Left cardiac atrium (tissue), 4 donors: ENCODE measurements around the gene OR5M3. TPM values are rescaled to one million over a fixed set of nuclear protein-coding genes. Genes with fewer than 3 reads are reported as not detected.

Experiments used
- ATAC-seq, 2 donors: fragments of 200-7000 bp; cut with Tn5 transposase; one replicate each; pipeline ENCODE4 v1.9.1; 2020; ENCODE audit warnings: mild to moderate bottlenecking in 2 of 2, moderate library complexity in 2 of 2
- DNase-seq: peaks from one replicate; pipeline ENCODE4 v3.0.0-alpha.2; 2020
- intact Hi-C, 2 donors: fragments of 100-400 bp; cut with DNase I; formaldehyde crosslinking; loops; one replicate each; pipeline versions ENCODE4 v1.14.1 to v1.15.1; 2022 to 2023
- long read RNA-seq: library from polyadenylated mRNA; unstranded; transcript quantifications from one replicate; pipeline ENCODE4 v2.0.0, GENCODE V29; 2021
- total RNA-seq, 2 donors: library from RNA; stranded (reverse); fragmentation: NEBNext Ultra II Directional; extraction: Animal tissue kit (Norgen Biotek cat#: 25700); gene quantifications; one replicate each; pipeline ENCODE4 v1.2.1, GENCODE V29; 2021
- donor health status: DM: no; HTN: yes; CAD: no.
- donor health status: DM: no; HTN: yes; CAD: no; lungs with severe emphysema.
- donor health status: DM: yes; HTN: yes; CAD: no.
- donor health status: Dilated cardiomyopathy.

OR5M3 gene
- not detected for total RNA-seq
- long read RNA-seq: 0 reads

DNA sequence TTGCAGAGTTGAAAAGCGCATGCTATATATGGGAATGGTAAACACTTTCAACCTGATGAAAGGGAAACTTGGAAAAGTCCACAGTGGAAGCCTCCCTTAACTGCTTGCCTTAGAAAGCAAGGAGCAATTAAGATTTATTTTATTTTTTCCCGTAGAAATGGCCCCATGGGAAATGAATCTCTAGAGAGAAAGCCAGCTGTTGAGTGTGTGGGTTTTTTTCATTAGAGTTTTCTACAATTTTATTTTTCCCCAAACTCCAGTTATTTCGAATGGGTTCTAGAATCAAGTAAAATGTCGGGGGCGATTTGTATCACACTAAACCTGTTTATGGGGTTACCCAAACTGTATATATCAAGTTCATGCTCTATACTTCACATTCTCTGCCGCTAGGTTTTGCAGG lies at the start of gene OR5M3:
Gene OR5M3 (minus strand): TSS at position 101 of the 400 bp plus-strand sequence. CDS start 2,855 bp downstream, outside the sequence.
- ATAC-seq: no peak
- DNase-seq: no peak
- intact Hi-C loops: no loop called here

DNA sequence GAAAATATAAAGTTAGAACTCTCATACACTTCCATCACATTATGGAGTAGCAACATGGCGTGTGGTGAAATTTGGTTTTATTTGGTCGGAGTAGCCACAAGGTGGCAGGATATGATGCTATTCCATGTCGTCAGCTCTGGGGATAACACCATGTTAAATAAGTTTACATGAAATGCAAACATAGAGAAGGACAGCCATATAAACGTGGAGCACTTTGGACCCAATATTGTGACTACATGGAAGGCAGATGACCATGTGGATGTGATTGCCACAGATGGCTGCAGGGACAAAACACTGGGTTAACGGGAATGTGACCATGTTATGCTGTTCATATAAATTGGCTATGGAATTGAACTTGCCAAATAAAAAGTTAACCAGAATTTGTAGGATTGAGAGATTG lies 48.9 kb upstream of the OR5M3 start:
- no peak for DNase-seq
- intact Hi-C loops: no loop called here
- no peak for ATAC-seq

DNA sequence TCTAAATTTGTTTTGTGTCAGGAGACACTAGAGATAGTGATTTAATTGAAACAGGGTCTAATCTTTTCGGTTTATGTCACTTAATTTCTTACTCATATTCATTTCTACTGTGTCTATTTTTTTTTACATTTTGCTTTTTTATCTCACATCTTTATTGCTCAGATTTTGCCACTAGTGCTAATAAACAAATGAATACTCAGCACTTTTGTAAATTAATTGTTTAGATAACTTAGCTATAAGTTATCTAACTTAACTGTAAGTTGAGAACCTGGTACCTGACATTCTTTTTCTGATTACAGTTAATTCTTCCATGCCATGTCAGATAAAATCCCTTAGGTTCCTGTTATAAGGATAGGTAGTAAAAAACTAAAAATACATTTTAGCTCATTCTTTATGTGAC lies 40.1 kb upstream of the OR5M3 start:
- DNase-seq (no peak), ATAC-seq (no peak)
- intact Hi-C loops: no loop called here

DNA sequence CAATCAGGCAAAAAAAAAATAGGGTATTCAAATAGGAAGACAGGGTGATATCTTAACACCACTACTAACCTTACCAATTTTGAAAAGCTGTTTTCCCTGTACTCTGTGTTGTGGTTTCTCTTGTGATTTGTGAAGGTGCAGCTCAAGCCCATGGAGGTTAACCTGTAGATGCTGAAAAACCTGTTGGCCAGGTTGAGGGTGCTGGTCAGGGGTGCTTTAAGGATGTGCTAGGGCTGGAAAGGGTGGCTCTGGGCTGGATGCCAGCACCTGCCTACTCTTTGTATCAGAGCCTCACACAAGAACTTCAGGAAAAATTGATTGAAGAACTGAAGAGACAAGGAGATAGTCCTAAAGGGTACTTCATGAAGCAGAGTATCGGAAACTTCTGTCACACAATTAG lies 36.3 kb upstream of the OR5M3 start:
- DNase-seq: no peak
- intact Hi-C loops: no loop called here
- no peak for ATAC-seq

DNA sequence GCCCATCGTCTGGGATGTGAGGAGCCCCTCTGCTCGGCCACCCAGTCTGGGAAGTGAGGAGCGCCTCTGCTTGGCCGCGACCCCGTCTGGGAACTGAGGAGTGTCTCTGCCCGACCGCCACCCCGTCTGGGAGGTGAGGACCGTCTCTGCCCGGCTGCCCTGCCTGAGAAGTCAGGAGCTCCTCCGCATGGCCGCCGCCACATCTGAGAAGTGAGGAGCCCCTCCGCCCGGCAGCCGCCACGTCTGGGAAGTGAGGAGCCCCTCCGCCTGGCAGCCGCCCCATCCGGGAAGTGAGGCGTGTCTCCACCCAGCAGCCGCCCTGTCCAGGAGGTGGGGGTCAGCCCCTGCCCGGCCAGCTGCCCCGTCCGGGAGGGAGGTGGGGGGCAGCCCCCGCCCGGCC lies 23.9 kb upstream of the OR5M3 start:
- ATAC-seq (no peak), DNase-seq (no peak)
- intact Hi-C loops: no loop called here

DNA sequence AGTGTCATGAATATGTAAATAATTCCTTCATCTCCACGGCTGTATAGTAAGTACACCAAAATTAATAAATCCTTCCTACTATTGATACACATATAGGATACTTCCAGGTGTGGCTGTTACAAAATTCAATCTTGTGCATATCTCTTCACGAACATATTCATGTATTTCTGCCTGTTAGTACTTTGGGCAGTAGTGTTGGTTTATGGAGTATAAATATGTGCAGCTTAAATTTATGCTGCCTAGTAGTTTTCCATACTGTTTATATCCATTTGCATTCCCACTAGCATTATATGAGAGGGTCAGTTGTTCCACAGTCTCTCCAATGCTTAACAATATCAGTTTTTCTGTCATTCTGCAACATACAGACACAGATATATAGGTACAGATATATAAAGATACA lies 22.0 kb upstream of the OR5M3 start:
- intact Hi-C loops: no loop called here
- DNase-seq (no peak), ATAC-seq (no peak)

DNA sequence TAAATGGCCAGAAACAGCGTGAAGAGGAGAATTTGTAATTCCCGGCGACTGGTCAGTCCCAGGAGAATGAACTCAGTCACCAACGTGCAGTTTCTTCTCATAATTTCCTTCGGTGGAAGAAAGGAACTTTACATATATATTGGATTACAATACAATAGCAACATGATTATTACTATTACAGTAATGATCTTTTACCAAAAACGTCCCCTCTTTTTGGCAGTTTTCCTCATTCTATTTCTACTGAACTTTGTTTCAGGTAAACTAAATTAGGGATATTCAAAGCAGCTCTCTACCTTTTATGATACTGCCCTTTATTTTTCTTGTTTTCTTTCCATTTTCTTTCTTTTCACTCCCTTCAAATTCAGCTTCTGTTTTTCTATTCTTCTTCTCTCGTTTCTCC lies 18.1 kb upstream of the OR5M3 start, which contains the start of gene OR5M8:
Gene OR5M8 (minus strand): TSS at position 101 of the 400 bp plus-strand sequence. CDS start 0 bp downstream, at position 101.
- ATAC-seq (no peak), DNase-seq (no peak)
- intact Hi-C loops: no loop called here

DNA sequence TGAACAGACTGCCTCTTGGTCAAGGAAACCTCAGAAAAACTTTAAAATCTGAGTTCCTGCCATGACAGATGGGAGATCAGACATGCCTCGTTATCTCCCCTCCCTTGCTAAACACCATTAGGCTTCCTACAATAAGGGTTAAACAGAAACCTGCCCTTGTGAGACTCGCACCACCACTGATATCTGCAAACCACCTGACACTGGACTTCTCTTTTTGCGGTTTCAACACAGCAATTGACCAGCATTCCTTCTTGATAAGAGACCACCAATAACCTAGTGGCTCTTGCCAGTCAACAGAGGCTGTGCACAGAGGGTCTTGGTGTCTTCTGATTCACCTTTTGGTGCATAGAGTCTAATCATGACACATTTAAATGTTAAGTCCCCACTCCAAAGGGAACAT lies 13.6 kb upstream of the OR5M3 start:
- DNase-seq (no peak), ATAC-seq (no peak)
- intact Hi-C loops: no loop called here

DNA sequence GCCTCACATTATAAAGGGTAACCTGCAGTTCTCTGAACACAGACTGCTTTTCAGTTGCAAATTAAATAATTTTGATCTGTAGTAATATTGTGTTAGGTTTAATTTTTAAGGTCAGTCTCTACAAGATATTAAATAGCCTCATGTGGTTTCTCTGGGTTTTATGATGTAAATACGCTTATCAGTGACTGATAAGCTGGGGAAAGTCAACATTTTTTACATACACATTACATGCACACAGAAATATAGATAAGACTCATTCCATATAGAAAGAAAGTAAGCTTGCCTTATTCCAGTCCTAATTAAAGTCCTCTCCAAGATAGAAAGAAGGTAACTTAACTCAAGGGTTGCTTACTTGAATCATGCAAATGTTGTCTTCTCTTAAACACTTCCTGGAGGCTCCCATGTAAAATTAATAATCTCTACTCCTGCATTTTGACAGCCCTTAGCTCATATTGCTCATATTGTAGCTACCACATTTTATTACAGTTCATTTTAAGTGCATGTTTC lies 1.6 kb upstream of the OR5M3 start:
- intact Hi-C loops: no loop called here
- ATAC-seq: no peak

DNA sequence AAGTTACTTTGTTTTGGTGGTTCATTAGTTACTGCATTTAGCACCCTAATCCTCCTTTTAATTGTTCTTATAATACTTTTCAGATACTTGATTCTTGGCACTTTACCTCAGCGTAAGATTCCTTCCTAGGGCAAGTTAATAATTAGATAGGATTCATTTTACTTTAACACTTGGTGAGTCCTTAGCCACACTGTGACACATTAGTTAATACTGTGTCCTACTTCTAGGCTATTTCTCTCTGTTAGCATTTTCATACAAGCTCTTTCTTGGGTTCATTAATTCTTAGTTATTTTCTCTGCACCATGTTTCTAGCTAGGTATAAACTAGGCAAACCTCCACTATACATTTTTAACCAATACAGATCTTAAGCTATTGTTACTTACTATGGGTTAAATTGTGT lies 16.1 kb downstream of the OR5M3 start:
- DNase-seq: no peak
- intact Hi-C loops: no loop called here
- no peak for ATAC-seq

More for the DNA sequence above, 1.6 kb upstream of the OR5M3 start:
- no peak for DNase-seq

DNA sequence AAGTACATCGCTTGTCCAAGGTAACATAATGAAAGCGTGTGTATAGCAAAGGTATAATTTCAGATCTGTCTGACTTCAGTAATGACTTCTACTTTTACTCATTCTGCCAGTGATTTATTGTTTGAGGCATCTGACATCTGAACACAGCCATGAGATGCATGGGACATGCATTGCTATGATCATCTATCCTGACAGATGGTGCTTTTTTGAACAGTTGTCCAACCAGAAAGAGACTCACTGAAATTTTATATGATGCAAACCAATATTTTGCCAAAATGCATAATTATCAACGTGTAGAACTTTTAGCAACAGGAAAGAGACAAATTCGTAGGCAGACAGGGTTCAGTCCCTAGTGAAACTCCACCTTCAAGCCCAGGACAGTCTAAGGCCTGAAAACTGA lies 19.6 kb downstream of the OR5M3 start:
- ATAC-seq (no peak), DNase-seq (no peak)
- intact Hi-C loops: no loop called here

Other genes with a start within 250 kb of the OR5M3 start
- not detected for gene OR5T2, start 239.1 kb downstream of the OR5M3 start, total RNA-seq
- gene OR5T3, start 221.1 kb downstream of the OR5M3 start, total RNA-seq: not detected
- gene OR5T1, start 199.2 kb downstream of the OR5M3 start, total RNA-seq: not detected
- gene OR8H1, start 181.1 kb downstream of the OR5M3 start, total RNA-seq: not detected
- not detected for gene OR8K3, start 158.2 kb downstream of the OR5M3 start, total RNA-seq
- not detected for gene OR8K1, start 127.3 kb downstream of the OR5M3 start, total RNA-seq
- gene OR8J1, start 119.1 kb downstream of the OR5M3 start, total RNA-seq: not detected
- not detected for gene OR8U1, start 97.7 kb downstream of the OR5M3 start, total RNA-seq
- not detected for gene OR5AL1, start 60.7 kb downstream of the OR5M3 start, total RNA-seq
- not detected for gene OR5M8, start 18.0 kb upstream of the OR5M3 start, total RNA-seq
- gene OR5M11, start 69.9 kb upstream of the OR5M3 start, total RNA-seq: not detected
- gene OR5M10, start 104.4 kb upstream of the OR5M3 start, total RNA-seq: not detected
- gene OR5M1, start 141.5 kb upstream of the OR5M3 start, total RNA-seq: not detected
- not detected for gene OR5AP2, start 169.1 kb upstream of the OR5M3 start, total RNA-seq
- not detected for gene OR5AR1, start 190.3 kb upstream of the OR5M3 start, total RNA-seq
- gene OR9G1, start 225.7 kb upstream of the OR5M3 start, total RNA-seq: not detected